Measurements from ENCODE around the gene CFAP44.

DNA sequence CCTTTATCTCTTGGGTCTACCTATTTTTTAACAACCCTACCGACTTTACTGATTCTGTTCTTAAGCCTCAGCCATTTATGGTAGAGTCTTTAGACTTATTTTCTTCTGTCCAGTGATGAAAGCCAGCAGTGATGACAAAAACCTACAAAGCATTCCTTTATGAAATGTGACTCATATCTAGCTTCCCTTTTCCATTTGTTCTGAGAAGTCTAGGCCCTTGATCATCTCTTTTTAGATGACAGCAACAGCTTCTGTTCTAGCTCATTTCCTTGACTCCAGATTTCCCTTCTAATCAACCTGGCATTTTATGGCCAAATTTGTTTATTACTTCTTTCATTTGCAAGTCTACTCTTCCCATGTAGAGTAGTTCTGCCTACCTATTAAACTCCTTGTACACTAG lies 36.1 kb downstream of the CFAP44 start:
- TF ChIP-seq POLR2A (IDR thresholded peaks at IDR 0.05; ENCODE audit: low read depth, low read length): no peak
- no peak for TF ChIP-seq POLR2AphosphoS5 (IDR thresholded peaks at IDR 0.05; ENCODE audit: low read depth, low read length)
- no peak for TF ChIP-seq TAF1 (IDR thresholded peaks at IDR 0.05; ENCODE audit: borderline replicate concordance, low read depth, low read length)

Data from GM12892 (cell line).